ENCODE data around the gene P4HA1.

DNA sequence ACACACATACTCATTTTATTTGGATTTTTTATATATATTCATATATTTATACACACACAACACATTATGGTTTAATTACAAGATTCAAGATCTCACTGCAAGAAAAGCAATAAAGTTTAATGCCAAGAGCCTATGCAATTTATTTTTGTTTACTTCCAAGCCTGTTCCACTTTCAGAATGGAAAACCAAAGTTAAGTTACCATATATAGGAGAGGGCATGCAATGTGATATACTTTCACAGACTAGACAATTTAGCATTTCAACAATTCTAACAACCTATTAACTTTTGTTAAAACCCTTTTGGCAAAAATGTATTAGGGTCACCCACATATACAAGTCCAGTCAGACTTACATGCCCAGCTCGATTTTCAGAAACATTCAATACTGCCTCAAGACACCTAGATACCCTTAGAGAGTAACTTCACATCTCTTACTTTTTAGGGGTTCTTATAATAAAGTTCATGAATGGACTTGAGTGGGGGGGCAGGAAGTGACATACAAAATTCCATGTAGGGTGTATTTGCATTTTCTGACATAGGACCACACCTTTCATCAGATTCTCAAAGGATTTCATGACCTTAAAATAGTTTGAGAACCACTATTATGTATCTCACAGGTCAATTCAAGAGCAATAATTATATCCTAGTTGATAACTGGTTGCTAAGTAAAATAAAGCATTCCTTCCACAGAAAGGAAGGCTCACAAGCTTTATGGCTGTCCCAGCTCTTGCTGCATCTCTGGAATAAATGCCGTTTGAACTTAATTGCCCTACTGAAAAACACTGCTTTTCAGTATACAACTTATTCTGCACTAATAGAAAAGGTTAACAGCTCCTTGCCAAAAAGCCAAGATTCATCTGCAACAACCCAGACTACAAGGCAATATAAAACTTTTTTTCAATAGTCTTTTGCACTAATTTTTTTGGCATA lies 2.5 kb downstream of the P4HA1 start:
- TF ChIP-seq, protein P1, sequence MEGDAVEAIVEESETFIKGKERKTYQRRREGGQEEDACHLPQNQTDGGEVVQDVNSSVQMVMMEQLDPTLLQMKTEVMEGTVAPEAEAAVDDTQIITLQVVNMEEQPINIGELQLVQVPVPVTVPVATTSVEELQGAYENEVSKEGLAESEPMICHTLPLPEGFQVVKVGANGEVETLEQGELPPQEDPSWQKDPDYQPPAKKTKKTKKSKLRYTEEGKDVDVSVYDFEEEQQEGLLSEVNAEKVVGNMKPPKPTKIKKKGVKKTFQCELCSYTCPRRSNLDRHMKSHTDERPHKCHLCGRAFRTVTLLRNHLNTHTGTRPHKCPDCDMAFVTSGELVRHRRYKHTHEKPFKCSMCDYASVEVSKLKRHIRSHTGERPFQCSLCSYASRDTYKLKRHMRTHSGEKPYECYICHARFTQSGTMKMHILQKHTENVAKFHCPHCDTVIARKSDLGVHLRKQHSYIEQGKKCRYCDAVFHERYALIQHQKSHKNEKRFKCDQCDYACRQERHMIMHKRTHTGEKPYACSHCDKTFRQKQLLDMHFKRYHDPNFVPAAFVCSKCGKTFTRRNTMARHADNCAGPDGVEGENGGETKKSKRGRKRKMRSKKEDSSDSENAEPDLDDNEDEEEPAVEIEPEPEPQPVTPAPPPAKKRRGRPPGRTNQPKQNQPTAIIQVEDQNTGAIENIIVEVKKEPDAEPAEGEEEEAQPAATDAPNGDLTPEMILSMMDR (IDR thresholded peaks at IDR 0.05), result no peak
- TF ChIP-seq POLR2A (IDR thresholded peaks at IDR 0.05), result no peak

All from testis (tissue), 2 donors.